ENCODE measurements around the gene AGAP1.

DNA sequence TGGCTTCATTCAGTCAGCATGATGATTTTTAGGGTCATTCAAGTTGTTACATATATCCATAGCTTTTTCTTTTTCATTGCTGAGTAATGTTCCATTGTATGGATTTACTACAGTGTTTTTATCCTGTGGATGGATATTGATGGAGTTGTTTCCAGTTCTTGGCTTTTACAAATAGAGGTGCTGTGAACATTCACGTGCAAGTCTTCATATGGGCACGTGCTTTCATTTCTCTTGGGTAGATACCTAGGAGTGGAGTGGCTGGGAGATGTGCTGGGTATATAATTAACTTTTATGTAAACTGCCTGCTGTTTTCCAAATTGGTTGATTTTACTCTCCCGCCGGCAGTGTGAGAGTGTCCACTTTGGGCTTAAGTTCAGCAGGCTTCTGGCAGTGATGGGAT, 16.5 kb downstream of the AGAP1 start:
- TF ChIP-seq CTCF (IDR thresholded peaks at IDR 0.05) (no peak), POLR2A (IDR thresholded peaks at IDR 0.05) (no peak)

Measured in right lobe of liver (tissue), 4 donors.